Activated CD8-positive, alpha-beta T cell treated with anti-CD3 and anti-CD28 coated beads for 36 hours (primary cell): ENCODE results near the gene FAT2. TPM values are rescaled to one million over a fixed set of nuclear protein-coding genes. Genes with fewer than 3 reads are reported as not detected.

ENCODE experiments used
- ATAC-seq: fragments of 200-7000 bp; cut with Tn5 transposase; one replicate; pipeline ENCODE4 v1.10.0; 2021; ENCODE audit warnings: mild to moderate bottlenecking, moderate library complexity
- CTCF ChIA-PET: fragments of 350-600 bp; sonication (Branson Sonifier 250); formaldehyde crosslinking; loops from one replicate; lab custom pipeline; 2021; ENCODE audit warnings: antibody characterized with exemption; lab: Charles Lee
- POLR2A ChIA-PET: fragments of 350-600 bp; sonication (Branson Sonifier 250); formaldehyde crosslinking; loops from one replicate; lab custom pipeline; 2021; ENCODE audit warnings: antibody characterized with exemption; lab: Charles Lee
- DNase-seq: peaks from one replicate; pipeline ENCODE4 v3.0.0-alpha.2; 2020
- H3K27ac Mint-ChIP-seq: one replicate; pipeline ENCODE4 v1.8.0; 2021; ENCODE audit warnings: mild to moderate bottlenecking, mixed read lengths
- H3K27me3 Mint-ChIP-seq: one replicate; pipeline ENCODE4 v1.8.0; 2021; ENCODE audit warnings: mixed read lengths
- H3K36me3 Mint-ChIP-seq: one replicate; pipeline ENCODE4 v1.8.0; 2021; ENCODE audit warnings: low read depth, mixed read lengths
- H3K4me1 Mint-ChIP-seq: one replicate; pipeline ENCODE4 v1.8.0; 2021; ENCODE audit warnings: low read depth, mixed read lengths
- H3K4me3 Mint-ChIP-seq: one replicate; pipeline ENCODE4 v1.8.0; 2021; ENCODE audit warnings: mild to moderate bottlenecking, moderate library complexity, mixed read lengths
- H3K9me3 Mint-ChIP-seq: one replicate; pipeline ENCODE4 v1.8.0; 2021; ENCODE audit warnings: mixed read lengths
- CTCF ChIP-seq: fragments of 200-600 bp; IDR thresholded peaks from one replicate; pipeline ENCODE4 v1.8.0; 2022; ENCODE audit warnings: antibody characterized with exemption, mild to moderate bottlenecking
- intact Hi-C: fragments of 100-400 bp; cut with micrococcal nuclease; formaldehyde crosslinking; loops from one replicate; pipeline ENCODE4 v1.10.0; 2022
- total RNA-seq, 2 experiments: library from RNA; stranded (reverse); gene quantifications; one replicate each; pipeline ENCODE4 v1.2.3, GENCODE V29; 2021

The FAT2 gene
- total RNA-seq, 2 experiments from 2014 or later, result not detected

DNA sequence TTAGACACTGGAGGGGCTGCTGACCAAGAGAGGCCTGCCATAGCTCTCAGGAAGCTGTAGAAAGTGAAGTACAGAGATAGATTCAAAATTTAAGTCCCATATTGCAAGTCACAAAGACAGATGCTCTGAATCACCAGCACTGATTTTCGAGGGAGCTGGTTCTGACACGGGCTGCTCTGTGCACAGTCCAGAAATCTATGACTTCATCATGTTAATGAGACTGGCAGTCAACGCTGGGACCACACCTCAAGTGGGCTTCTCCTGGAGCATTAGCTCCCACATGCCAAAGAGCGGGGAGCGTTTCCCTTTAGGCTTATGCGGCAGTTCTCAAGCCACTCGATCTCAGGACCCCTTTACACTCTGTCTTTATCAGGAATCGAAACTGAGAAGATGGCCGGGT, 34.2 kb upstream of the FAT2 start:
- POLR2A ChIA-PET, result no interaction called here
- no peaks in the 10 kb centered on the region for H3K4me1 Mint-ChIP-seq
- H3K9me3 Mint-ChIP-seq, result no peaks in the 10 kb centered on the region
- no peaks in the 10 kb centered on the region for H3K36me3 Mint-ChIP-seq
- DNase-seq (no peak), ATAC-seq (no peak)
- H3K4me3 Mint-ChIP-seq, result no peak overlapping the region
- intact Hi-C loops, result no loop called here
- TF ChIP-seq CTCF, result no peak
- CTCF ChIA-PET, result interaction anchor here (1.4 kb wide), 1 partner anchor 13 kb away, joined by 6 read pairs; no protein-coding TSS in a partner anchor
- H3K27ac Mint-ChIP-seq, result no peak overlapping the region
- H3K27me3 Mint-ChIP-seq, result peaks cover 5% of the 10 kb centered on the region

DNA sequence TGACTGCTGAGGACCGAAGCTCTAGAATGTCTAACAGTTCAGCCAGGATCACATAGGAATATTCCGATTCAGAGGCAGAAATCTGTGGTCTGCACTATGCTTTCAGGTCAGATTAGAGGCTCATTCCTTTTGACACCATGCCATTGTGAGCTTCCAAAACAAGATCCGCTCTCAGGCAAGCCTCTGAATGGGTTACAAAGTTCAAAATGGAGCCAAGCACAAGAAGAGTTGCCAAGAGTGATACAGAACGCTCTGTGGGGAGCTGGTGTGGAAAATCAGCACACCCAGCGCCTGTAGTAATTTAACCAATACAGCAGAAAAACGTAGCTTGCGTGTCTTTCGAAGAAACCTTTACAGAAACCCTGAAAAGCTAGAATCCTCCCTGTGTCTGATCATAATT, 33.3 kb upstream of the FAT2 start:
- Mint-ChIP-seq H3K9me3 (no peaks in the 10 kb centered on the region), H3K27me3 (peaks cover 5% of the 10 kb centered on the region), H3K4me3 (no peak overlapping the region), H3K27ac (no peak overlapping the region), H3K36me3 (no peaks in the 10 kb centered on the region), H3K4me1 (no peaks in the 10 kb centered on the region)
- intact Hi-C loops, result no loop called here
- no peak for TF ChIP-seq CTCF
- ChIA-PET CTCF (interaction anchor here (1.4 to 1.9 kb wide), 2 partner anchors 14 to 28 kb away, joined by 4 to 6 read pairs; no protein-coding TSS in a partner anchor), POLR2A (interaction anchor here (1.0 kb wide), 1 partner anchor 19 kb away, joined by 3 read pairs; no protein-coding TSS in a partner anchor)
- DNase-seq (no peak), ATAC-seq (no peak)

DNA sequence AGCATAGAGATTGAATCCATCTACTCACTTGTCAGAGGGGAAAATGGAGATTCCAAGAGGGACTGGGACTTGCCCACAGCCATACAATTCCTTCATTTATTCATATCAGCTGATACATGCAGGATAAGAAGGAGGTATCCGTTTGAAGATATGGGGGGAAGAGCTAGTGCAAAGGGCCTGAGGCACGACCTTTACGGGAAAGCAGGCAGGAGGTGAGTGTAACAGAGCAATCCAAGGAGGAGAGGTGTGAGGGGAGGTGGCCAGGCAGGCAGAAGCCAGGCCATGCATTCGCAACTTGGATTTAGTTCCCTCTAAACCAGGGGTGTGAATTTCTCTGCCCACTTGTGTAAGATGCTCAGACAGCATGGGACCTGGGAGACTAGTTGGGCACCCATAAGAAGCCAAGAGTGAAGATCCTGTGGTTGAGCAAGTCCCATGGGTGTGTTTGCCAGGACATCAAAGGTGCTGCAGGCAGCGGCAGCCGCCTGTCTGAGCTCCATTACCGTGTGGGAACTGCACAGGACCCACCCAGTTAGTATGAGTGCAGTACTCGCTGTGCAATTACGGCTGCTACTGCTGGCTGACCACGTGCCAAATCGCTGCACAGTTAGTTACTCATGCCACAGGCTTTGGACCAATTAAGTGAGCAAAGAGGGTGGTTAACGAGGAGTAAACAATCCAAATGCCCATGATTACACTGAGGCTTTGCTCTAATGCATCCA, 31.4 kb upstream of the FAT2 start:
- Mint-ChIP-seq H3K27me3 (peaks cover 5% of the 10 kb centered on the region), H3K9me3 (no peaks in the 10 kb centered on the region), H3K4me1 (no peaks in the 10 kb centered on the region), H3K27ac (no peak overlapping the region), H3K4me3 (no peak overlapping the region), H3K36me3 (no peaks in the 10 kb centered on the region)
- ATAC-seq (no peak), DNase-seq (no peak)
- intact Hi-C loops, result no loop called here
- CTCF ChIA-PET, result interaction anchor here (1.9 kb wide), 1 partner anchor 30 kb away, joined by 4 read pairs; no protein-coding TSS in a partner anchor
- POLR2A ChIA-PET, result no interaction called here
- TF ChIP-seq CTCF, result no peak

- Mint-ChIP-seq H3K9me3 (no peaks in the 10 kb centered on the region), H3K27ac (no peak overlapping the region), H3K27me3 (peaks cover 5% of the 10 kb centered on the region), H3K4me1 (peaks cover 6% of the 10 kb centered on the region), H3K36me3 (no peaks in the 10 kb centered on the region), H3K4me3 (no peak overlapping the region)
- no peak for TF ChIP-seq CTCF
- ChIA-PET CTCF (no interaction called here), POLR2A (no interaction called here)
- intact Hi-C loops, result no loop called here
- ATAC-seq (no peak), DNase-seq (no peak)
These were observed 29.3 kb upstream of the FAT2 start for GRCh38 chr5:151620461-151620840.

DNA sequence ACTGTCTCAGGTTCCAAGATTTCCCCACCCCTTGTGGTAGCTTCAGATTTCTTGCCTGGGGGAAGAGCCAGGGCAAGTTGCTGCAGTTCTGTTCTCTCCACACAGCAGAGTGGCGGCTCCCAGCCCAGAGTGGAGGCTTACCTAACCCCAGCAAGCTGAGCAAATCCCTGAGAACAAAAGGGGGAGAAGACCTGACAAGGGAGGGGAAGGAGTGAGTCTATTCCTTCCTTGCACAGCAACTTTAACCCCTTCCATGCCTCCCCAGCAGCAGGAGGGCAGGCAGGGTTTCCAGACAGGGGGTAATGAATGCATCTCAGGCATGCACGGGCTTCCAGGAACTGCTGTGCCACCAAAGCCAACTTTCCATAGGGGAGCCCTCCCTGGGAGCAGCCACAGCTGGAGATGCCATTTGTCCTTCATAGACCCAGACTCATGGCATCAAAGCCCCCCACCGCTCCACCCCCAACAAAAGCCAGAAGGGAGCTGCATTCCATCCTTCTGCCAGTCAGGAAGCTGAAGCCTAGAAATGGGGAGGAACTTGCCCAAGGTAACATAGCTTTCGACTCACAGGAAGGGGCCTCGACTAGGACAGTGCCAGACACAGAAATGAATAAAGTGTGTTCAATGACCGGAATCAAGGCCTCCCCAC, 28.8 kb upstream of the FAT2 start:
- H3K36me3 Mint-ChIP-seq, result no peaks in the 10 kb centered on the region
- peaks cover 11% of the 10 kb centered on the region for H3K4me1 Mint-ChIP-seq
- DNase-seq, result no peak
- H3K9me3 Mint-ChIP-seq, result no peaks in the 10 kb centered on the region
- no peak overlapping the region for H3K27ac Mint-ChIP-seq
- no peak for ATAC-seq
- intact Hi-C loops, result no loop called here
- no peak overlapping the region for H3K4me3 Mint-ChIP-seq
- POLR2A ChIA-PET, result no interaction called here
- TF ChIP-seq CTCF, result no peak
- H3K27me3 Mint-ChIP-seq, result peaks cover 5% of the 10 kb centered on the region
- CTCF ChIA-PET, result interaction anchor here (0.7 to 1.2 kb wide), 2 partner anchors 9 to 39 kb away, joined by 3 read pairs; no protein-coding TSS in a partner anchor
